GM19025 (cell line): Measurements from ENCODE around the gene RBFOX1.

ENCODE experiments used
- ATAC-seq: cut with Tn5 transposase; IDR thresholded peaks from one replicate; pipeline ENCODE4 v1.9.1; 2021; ENCODE audit warnings: mild to moderate bottlenecking, low read depth, moderate library complexity; ENCODE audit not compliant: unreplicated experiment

The RBFOX1 gene

DNA sequence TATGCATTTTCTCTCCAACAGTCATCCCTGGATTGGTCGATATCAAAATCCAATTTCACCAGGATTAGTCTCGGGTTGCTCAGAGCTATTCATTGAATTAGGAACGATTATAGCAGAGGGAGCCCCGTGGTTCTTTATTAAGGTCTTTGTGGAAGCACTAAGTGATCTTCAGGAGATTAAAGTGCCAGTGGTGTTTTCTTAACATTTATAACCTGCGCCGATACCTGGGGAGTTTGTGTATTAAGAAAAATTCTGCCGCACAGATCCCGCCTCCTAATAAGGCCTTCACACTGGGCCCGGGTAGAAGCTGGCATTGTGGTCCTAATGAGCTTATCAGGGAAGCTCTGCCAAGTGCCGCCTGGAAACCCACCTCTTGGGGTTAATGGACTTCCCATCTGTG is 238.7 kb downstream of the RBFOX1 start:
- ATAC-seq: no peak

DNA sequence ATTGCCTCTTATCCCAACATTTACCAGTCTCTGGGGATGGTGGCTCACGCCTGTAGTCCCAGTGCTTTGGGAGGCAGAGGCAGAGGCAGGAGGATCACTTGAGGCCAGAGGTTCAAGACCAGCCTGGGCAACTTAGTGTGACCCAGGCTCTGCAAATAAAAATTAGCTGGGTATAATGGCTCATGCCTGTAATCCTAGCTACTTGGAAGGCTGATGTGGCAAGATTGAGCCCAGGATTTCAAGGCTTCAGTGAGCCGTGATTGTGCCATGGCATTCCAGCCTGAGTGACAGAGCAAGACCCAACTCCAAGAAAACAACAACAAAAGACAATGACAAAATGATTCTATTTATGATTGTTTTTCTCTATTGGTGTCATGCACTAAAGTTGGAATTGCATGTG is 244.9 kb downstream of the RBFOX1 start:
- ATAC-seq: no peak

- ATAC-seq: no peak
Measured at GRCh38 chr16:7579454-7579853, 246.8 kb downstream of the RBFOX1 start.

DNA sequence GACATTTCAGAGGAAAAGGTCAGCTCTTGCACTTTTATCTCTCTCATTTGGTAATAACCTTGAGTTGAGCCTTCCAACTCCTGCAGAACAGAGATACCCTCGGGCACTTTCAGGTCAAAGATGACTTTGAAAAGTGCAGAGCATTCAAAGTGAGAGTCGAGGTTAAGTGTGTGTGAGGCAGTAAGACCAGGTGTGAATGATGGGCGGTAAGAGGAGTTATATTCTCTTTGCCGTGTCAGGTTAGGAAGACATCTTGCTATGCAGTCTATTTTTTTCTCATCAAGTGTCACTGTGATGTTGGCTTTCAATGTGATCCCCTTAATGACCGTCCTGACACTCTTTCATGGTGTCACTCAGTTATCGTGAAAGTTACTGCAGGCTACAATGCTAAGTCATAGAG is 248.5 kb downstream of the RBFOX1 start:
- no peak for ATAC-seq

DNA sequence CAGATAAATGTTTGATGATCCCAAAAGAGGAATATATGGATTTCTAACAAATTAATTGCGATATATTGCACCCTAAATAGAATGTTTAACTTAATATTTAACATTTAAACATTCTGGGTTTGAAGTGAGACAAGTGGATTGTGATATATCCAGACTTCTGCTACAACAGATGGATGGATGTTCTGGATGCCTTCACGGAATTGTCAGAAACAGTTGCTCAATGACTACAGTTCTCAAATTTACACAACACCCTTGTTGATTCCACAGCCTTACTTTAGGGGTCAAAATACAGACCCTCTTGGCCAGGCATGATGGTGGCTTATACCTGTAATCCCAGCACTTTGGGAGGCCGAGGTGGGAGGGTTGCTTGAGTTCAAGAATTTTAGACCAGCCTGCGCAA is 250.8 kb downstream of the RBFOX1 start:
- no peak for ATAC-seq

DNA sequence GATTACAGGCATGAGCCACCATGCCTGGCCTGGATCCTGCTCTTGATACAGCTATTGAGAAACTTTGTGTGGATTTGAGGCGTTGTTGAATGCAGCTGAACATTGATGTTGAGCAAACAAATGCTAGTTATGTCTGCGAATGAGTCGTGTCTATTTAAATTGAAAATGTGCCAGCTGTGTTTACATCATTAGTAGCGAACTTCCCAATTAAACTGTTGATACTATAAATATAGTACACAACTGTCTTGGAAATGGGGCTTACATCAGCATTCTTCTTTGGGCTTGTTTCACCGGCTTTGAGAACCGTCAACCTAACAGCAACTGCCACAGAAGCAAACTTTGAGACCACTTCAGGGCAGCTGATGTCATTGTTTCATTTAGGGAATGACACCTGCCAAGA is 251.9 kb downstream of the RBFOX1 start:
- no peak for ATAC-seq

GRCh38 chr16:7585705-7586104 is 253.1 kb downstream of the RBFOX1 start:
- ATAC-seq: no peak

DNA sequence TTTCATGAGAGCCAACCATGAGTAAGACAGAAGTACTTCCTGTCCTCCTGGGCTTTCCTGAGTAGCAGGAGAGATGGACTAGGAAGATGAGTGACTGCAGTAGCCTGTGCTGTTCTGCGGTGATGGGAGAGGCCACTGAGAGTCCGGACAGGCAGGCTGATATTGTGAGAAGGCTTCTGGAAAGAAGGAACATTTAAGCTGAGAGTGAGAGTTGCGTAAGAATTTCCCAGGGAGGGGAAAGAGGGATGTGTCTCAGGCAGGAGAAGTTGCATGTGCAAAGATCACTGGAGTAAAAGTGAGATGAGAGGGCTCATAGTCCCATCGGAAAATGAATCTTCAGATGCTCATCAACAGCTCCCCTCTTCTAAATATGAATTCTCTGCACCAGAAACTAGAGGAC is 258.3 kb downstream of the RBFOX1 start:
- ATAC-seq: no peak

DNA sequence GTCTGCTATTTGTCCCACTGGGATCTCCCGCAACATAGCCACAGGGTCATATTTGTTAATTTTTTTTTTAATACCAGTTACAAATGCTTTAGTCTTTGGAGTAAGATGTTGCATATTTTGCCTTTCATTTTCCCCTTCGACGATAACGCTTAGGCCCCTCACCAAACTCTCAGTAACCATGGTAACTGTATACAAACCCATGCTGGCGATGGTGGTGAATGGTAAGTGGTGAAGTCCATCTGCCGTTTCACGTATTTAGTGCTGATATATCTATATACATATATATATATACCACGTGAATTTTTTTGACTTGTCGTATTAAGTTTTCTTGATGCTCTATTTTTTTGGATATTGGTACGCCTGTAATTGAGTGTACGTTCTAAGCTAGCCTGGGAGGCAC is 263.7 kb downstream of the RBFOX1 start:
- no peak for ATAC-seq

- no peak for ATAC-seq
Measured at GRCh38 chr16:7597677-7598076, 265.0 kb downstream of the RBFOX1 start.

DNA sequence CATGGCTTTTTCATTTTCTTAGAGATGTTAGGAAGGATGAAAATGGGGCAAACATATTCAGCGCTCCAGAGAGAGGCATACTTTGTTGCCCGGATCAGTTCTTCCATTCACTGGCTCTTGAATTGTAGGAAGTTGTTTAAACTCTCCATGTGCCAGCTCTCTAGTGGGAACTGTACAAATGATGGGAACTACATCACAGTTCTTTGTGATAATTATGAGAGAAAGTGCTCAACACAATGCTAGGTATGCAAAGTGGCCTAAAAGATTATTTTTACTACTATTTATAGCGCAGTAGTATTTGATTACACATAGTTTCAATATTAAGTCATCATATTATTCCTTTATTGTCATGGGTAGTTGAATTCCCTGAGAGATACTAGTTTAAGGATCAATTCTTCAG is 268.5 kb downstream of the RBFOX1 start:
- no peak for ATAC-seq

GRCh38 chr16:7602291-7602950 is 269.8 kb downstream of the RBFOX1 start:
- ATAC-seq: no peak

- no peak for ATAC-seq
Measured at GRCh38 chr16:7605812-7606211, 273.2 kb downstream of the RBFOX1 start.

- no peak for ATAC-seq
Measured at GRCh38 chr16:7612671-7613070, 280.0 kb downstream of the RBFOX1 start.

- ATAC-seq: no peak
Measured at GRCh38 chr16:7613518-7613917, 280.9 kb downstream of the RBFOX1 start.

DNA sequence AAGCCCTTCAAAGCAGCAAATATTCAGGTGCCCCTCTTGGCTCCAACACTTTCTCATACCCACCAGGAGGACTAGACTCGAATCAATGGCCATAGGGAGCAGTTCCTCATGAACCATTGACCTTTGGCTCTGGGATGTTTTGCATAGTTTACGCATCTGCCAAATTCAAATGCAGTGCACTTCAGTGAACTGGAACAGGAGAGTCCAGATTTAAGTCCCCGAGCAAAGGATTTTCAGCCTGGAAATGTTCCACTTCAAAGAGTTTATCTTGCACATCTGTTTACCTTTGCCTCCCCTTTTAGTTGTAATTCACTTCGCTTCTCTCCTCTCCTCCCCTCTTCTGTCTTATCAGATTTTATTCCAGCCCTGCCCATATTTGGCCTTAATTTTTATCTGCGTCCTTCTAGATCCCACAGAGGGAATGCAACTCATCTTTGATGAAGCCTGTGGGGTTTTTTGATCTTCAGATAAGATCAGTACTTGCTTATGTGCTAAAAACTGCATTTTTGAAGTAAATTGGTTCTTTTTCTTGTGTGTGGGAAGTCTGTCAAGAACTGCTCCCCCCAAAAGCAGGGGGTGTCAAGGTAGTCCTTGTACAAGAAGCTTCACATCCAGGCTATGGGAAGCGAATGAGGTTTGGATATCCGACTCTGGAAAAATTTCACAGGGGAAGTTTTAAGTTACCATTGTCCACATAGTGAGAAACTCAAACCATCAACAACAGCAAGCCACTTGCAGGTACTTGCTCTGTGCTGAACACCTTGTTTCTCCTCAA is 281.6 kb downstream of the RBFOX1 start:
- ATAC-seq: no peak

GRCh38 chr16:7615565-7615964 is 282.9 kb downstream of the RBFOX1 start:
- no peak for ATAC-seq

- ATAC-seq: no peak
Measured at GRCh38 chr16:7624871-7625766, 292.5 kb downstream of the RBFOX1 start.

- no peak for ATAC-seq
Measured at GRCh38 chr16:7628981-7629380, 296.3 kb downstream of the RBFOX1 start.

- no peak for ATAC-seq
Measured at GRCh38 chr16:7629571-7629970, 296.9 kb downstream of the RBFOX1 start.

DNA sequence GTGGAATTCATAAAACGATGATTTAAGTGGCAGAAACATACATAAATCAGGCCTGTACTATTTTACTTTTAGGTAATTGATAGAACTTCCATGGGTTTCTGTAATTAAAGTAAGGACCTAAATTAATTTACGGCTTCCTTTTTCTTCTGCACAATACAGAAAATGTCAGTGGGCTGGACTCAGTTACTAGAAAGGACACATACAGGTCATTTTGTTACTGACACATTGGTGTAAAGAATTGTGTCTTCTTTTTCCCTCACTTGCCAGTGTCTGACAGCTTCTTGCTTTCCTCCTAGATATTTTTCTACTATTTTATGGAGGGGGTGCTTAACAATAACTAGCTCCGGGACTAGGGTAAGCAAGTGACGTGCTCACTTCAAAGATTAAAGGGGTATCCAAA is 304.8 kb downstream of the RBFOX1 start:
- ATAC-seq: no peak
